Measurements from ENCODE around the gene S100A7A. TPM values are rescaled to one million over a fixed set of nuclear protein-coding genes. Genes with fewer than 3 reads are reported as not detected.
"Not testable (repeated sequence)": the region's sequence is repeated elsewhere in the genome, so short reads cannot be mapped to it uniquely, and the experiment has no call there.

Gene S100A7A
- total RNA-seq, 1 donor = not detected

DNA sequence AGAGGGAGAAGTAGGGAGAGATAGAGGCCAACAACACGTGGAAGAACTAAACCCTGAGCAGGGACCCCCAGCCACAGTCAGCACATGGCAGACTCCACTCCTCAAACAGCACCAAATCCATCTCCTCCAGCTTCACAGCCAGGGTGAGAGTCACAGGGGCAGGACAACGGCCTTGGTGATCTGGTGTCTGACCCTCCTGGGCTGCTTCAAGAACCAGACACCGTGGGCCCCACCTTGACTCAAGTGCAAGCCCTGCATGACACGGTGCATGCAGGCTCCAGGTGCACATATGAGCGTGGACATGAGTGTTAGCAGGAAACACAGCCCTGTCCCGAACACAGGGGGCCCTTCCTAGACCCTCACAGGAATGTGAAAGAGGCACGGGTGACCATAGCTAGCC, 22.3 kb downstream of the S100A7A start:
- no peak for DNase-seq (ENCODE audit: low read depth)
- TF ChIP-seq, protein P1, sequence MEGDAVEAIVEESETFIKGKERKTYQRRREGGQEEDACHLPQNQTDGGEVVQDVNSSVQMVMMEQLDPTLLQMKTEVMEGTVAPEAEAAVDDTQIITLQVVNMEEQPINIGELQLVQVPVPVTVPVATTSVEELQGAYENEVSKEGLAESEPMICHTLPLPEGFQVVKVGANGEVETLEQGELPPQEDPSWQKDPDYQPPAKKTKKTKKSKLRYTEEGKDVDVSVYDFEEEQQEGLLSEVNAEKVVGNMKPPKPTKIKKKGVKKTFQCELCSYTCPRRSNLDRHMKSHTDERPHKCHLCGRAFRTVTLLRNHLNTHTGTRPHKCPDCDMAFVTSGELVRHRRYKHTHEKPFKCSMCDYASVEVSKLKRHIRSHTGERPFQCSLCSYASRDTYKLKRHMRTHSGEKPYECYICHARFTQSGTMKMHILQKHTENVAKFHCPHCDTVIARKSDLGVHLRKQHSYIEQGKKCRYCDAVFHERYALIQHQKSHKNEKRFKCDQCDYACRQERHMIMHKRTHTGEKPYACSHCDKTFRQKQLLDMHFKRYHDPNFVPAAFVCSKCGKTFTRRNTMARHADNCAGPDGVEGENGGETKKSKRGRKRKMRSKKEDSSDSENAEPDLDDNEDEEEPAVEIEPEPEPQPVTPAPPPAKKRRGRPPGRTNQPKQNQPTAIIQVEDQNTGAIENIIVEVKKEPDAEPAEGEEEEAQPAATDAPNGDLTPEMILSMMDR (IDR thresholded peaks at IDR 0.05; ENCODE audit: insufficient read depth, low read depth, low read length) = no peak
- no peak overlapping the region for H3K4me3 ChIP-seq (ENCODE audit: low read depth, low read length)

GRCh38 chr1:153439273-153439672, 23.0 kb downstream of the S100A7A start:
- TF ChIP-seq, protein P1 (IDR thresholded peaks at IDR 0.05; ENCODE audit: insufficient read depth, low read depth, low read length) = no peak
- no peak for DNase-seq (ENCODE audit: low read depth)
- H3K4me3 ChIP-seq (ENCODE audit: low read depth, low read length) = no peak overlapping the region

DNA sequence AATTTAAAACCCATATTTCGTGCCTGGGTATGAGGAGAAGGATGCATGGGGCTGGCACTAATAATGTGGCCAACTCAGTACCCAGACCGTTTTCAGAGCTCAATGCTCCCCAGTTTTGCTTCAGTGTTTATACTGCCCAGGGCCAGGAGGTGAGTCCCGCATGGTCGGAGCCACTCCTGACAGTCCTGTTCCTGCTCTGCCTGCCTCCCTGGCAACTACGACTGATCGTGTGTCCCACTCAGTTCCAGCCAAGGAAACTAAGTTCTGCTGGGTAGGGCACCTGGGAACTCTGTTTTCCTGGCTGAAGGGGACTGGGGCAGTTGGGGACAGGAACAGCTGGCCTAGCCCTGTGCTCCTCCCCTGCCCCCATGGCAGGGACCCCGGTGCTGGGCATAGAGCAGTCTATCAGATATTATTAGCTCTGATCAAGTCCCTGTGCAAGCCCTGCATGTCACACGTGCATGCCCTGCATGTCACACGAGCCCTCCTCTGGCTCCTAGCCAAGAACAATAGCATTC, 25.0 kb downstream of the S100A7A start:
- TF ChIP-seq, protein P1 (IDR thresholded peaks at IDR 0.05; ENCODE audit: insufficient read depth, low read depth, low read length) = no peak
- DNase-seq (ENCODE audit: low read depth) = no peak
- H3K4me3 ChIP-seq (ENCODE audit: low read depth, low read length) = no peak overlapping the region

DNA sequence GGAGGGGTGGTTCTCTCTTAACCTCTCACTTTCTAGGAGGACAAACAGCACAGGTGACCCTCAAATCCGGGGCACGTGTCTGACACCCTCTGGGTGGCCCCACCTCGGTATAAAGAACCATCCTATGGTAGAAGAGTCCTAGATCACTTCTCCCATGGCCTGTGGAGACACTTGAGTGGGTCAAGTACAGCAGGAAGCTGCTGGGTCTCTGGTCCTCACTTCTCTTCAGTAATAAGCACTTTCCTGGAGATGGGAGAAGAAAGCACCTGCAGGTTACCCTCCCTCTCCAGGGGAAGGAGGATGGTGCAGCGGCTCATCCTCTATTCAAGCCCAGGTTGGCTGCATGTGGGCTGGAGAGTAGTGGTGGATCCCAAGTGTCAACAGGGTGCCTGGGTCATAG, 27.2 kb downstream of the S100A7A start:
- TF ChIP-seq, protein P1 (IDR thresholded peaks at IDR 0.05; ENCODE audit: insufficient read depth, low read depth, low read length) = no peak
- no peak for DNase-seq (ENCODE audit: low read depth)
- no peak overlapping the region for H3K4me3 ChIP-seq (ENCODE audit: low read depth, low read length)

DNA sequence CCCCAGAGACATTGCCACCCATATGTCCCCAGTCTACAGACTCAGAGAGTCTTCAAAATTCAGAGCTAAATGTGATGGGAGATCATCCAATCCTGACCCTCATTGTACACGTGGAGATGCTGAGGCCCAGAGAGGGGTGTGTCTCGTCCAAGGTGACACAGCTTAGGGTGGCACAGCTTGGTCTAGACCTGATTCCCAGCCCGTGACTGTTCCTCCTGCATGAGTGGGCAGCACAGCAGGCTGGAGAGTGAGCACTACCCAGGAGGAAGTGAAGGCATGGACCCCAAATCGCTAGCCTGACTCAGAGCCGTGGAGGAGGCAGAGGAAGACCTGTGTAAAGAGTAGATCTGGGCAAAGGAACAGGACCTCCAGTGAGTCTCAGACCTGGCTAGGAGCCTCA, 27.8 kb downstream of the S100A7A start:
- TF ChIP-seq, protein P1 (IDR thresholded peaks at IDR 0.05; ENCODE audit: insufficient read depth, low read depth, low read length) = no peak
- no peak overlapping the region for H3K4me3 ChIP-seq (ENCODE audit: low read depth, low read length)
- DNase-seq (ENCODE audit: low read depth) = no peak

DNA sequence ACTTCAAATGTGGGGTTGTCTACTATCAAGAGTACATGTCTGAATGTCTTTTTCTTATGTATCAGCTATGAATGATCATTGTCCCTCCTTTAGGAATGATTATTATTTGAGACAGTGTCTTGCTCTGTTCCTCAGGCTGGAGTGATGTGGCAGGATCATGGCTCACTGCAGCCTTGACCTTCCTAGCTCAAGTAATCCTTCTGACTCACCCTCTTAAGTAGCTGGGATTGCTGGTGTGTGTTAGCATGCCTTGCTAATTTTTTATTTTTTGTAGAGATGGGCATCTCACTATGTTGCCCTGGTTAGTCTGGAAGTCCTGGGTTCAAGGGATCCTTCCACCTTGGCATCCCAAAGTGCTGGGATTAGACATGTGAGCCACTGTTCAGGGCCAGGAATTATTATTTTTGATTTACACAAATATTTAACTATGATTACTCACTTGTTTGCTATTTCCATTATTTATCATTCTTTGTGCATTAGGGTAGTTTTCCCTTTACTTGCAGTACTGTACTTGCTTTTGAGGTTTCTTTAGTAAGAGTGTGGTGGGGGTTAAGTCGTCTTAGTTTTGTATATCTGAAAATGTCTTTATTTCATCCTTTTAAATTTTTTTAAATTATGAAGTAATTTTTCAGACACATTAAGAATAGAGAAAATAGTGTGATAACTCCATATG, 31.3 kb downstream of the S100A7A start:
- peak; percentile 70 for DNase-seq (ENCODE audit: low read depth)
- TF ChIP-seq, protein P1 (IDR thresholded peaks at IDR 0.05; ENCODE audit: insufficient read depth, low read depth, low read length) = no peak
- no peak overlapping the region for H3K4me3 ChIP-seq (ENCODE audit: low read depth, low read length)

GRCh38 chr1:153448851-153449250, 32.5 kb downstream of the S100A7A start:
- peak; percentile 7 for DNase-seq (ENCODE audit: low read depth)
- H3K4me3 ChIP-seq (ENCODE audit: low read depth, low read length) = not testable (repeated sequence)

Measured in fibroblast of villous mesenchyme (primary cell).